MM.1S (cell line): ENCODE data around the gene SEPHS2.
A peak's percentile ranks its signal among the peaks of the same experiment; 100 is the strongest.

ENCODE experiments used
- DNase-seq: peaks from one replicate; pipeline ENCODE4 v3.0.0-alpha.2; 2015
- H2AFZ ChIP-seq: fragments of 300-600 bp; sonication (generic); 2 replicates; pipeline ENCODE4 v1.6.0; 2016; ENCODE audit warnings: antibody characterized with exemption, low read length
- H3F3A ChIP-seq: fragments of 300-600 bp; sonication (generic); 2 replicates; pipeline ENCODE4 v1.6.1; 2016; ENCODE audit warnings: mild to moderate bottlenecking, antibody characterized with exemption, low read length, moderate library complexity, mixed read lengths; ENCODE audit not compliant: insufficient read depth
- H3K27ac ChIP-seq: fragments of 300-600 bp; sonication (generic); 2 replicates; pipeline ENCODE4 v1.5.1; 2016; ENCODE audit warnings: mild to moderate bottlenecking, low read length
- H3K27me3 ChIP-seq: fragments of 300-600 bp; sonication (generic); replicated peaks from 2 replicates; pipeline ENCODE4 v1.6.0; 2016; ENCODE audit warnings: low read length; ENCODE audit not compliant: insufficient read depth
- H3K36me3 ChIP-seq: fragments of 300-600 bp; sonication (generic); replicated peaks from 2 replicates; pipeline ENCODE4 v1.6.1; 2016; ENCODE audit warnings: mild to moderate bottlenecking, low read length, mixed read lengths; ENCODE audit not compliant: insufficient read depth
- H3K4me1 ChIP-seq: fragments of 300-600 bp; sonication (generic); 2 replicates; pipeline ENCODE4 v1.6.1; 2016; ENCODE audit warnings: low read length, mixed read lengths
- H3K4me2 ChIP-seq: fragments of 300-600 bp; sonication (generic); 2 replicates; pipeline ENCODE4 v1.6.0; 2016; ENCODE audit warnings: low read depth, low read length
- H3K4me3 ChIP-seq: fragments of 300-600 bp; sonication (generic); 2 replicates; pipeline ENCODE4 v1.5.1; 2016; ENCODE audit warnings: low read length, mixed read lengths
- H3K79me2 ChIP-seq: fragments of 300-600 bp; sonication (generic); 2 replicates; pipeline ENCODE4 v1.6.1; 2016; ENCODE audit warnings: mixed run types, low read length, mixed read lengths
- H3K9ac ChIP-seq: fragments of 300-600 bp; sonication (generic); 2 replicates; pipeline ENCODE4 v1.6.1; 2016; ENCODE audit warnings: low read length, mixed read lengths
- H3K9me2 ChIP-seq: fragments of 300-600 bp; sonication (generic); replicated peaks from 2 replicates; pipeline ENCODE4 v1.6.1; 2016; ENCODE audit warnings: mild to moderate bottlenecking, low read length, mixed read lengths; ENCODE audit not compliant: insufficient read depth
- H3K9me3 ChIP-seq: fragments of 300-600 bp; sonication (generic); replicated peaks from 2 replicates; pipeline ENCODE4 v1.6.1; 2016; ENCODE audit warnings: mild to moderate bottlenecking, low read length, mixed read lengths; ENCODE audit not compliant: insufficient read depth
- H4K20me1 ChIP-seq: fragments of 300-600 bp; sonication (generic); 2 replicates; pipeline ENCODE4 v1.6.1; 2016; ENCODE audit warnings: mild to moderate bottlenecking, low read length, moderate library complexity, mixed read lengths; ENCODE audit not compliant: insufficient read depth
- EZH2 ChIP-seq: fragments of 300-600 bp; sonication (generic); optimal IDR thresholded peaks from 2 replicates; pipeline ENCODE3; 2017; ENCODE audit warnings: low read depth, mild to moderate bottlenecking, antibody characterized with exemption, low read length, mixed read lengths
- EZH2phosphoT487 ChIP-seq: fragments of 300-600 bp; sonication (generic); IDR thresholded peaks from 2 replicates; pipeline ENCODE4 v1.6.1; 2018; ENCODE audit warnings: antibody characterized with exemption, low read length
- TF ChIP-seq, protein P1 (sequence below): fragments of 300-600 bp; sonication (generic); IDR thresholded peaks from 2 replicates; pipeline ENCODE4 v1.5.1; 2016; ENCODE audit warnings: antibody characterized with exemption, low read length, mixed read lengths

Gene SEPHS2

DNA sequence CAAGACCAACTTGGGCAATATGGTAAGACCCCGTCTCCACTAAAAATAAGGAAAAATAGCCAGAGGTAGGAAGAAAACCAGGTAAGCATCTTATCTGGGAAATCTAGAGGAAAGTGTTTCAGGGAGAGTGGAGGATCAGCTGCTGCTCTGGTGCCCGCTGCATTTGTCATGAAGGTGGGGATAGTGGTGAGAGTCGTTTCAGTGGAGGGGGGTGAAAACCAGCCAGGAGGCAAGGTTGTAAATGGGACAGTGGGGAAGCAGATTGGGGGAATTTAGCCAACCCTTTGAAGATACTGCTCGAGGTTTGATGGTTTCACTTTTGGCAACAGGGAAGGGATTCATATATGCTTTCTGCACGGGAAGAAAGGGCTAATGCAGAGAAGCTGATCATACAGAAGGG, 24.7 kb downstream of the SEPHS2 start:
- Histone ChIP-seq H3K9ac (no peak overlapping the region), H2AFZ (no peak overlapping the region), H3K4me1 (peaks cover 19% of the 10 kb centered on the region), H4K20me1 (no peaks in the 10 kb centered on the region), H3K27me3 (no peaks in the 10 kb centered on the region), H3K79me2 (peaks cover 12% of the 10 kb centered on the region), H3K9me2 (no peaks in the 10 kb centered on the region), H3K4me3 (no peak overlapping the region), H3F3A (peaks cover 28% of the 10 kb centered on the region), H3K9me3 (no peaks in the 10 kb centered on the region), H3K36me3 (no peaks in the 10 kb centered on the region), H3K4me2 (no peak overlapping the region), H3K27ac (no peak overlapping the region)
- TF ChIP-seq, protein P1, sequence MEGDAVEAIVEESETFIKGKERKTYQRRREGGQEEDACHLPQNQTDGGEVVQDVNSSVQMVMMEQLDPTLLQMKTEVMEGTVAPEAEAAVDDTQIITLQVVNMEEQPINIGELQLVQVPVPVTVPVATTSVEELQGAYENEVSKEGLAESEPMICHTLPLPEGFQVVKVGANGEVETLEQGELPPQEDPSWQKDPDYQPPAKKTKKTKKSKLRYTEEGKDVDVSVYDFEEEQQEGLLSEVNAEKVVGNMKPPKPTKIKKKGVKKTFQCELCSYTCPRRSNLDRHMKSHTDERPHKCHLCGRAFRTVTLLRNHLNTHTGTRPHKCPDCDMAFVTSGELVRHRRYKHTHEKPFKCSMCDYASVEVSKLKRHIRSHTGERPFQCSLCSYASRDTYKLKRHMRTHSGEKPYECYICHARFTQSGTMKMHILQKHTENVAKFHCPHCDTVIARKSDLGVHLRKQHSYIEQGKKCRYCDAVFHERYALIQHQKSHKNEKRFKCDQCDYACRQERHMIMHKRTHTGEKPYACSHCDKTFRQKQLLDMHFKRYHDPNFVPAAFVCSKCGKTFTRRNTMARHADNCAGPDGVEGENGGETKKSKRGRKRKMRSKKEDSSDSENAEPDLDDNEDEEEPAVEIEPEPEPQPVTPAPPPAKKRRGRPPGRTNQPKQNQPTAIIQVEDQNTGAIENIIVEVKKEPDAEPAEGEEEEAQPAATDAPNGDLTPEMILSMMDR, result no peak
- no peak for TF ChIP-seq EZH2
- TF ChIP-seq EZH2phosphoT487, result no peak
- DNase-seq, result no peak

- Histone ChIP-seq H4K20me1 (no peaks in the 10 kb centered on the region), H2AFZ (peak overlapping the region; percentile 80), H3K79me2 (no peaks in the 10 kb centered on the region), H3K4me2 (peak overlapping the region; percentile 99), H3K36me3 (no peaks in the 10 kb centered on the region), H3K27me3 (no peaks in the 10 kb centered on the region), H3K9me2 (no peaks in the 10 kb centered on the region), H3F3A (peaks cover 33% of the 10 kb centered on the region), H3K9me3 (no peaks in the 10 kb centered on the region), H3K4me1 (peaks cover 26% of the 10 kb centered on the region), H3K27ac (peak overlapping the region; percentile 58; the same call in 1 of the 2 replicates), H3K9ac (peak overlapping the region; percentile 62), H3K4me3 (peak overlapping the region; percentile 69)
- TF ChIP-seq EZH2phosphoT487 (no peak), EZH2 (no peak)
- TF ChIP-seq, protein P1, result no peak; the same call in 1 of the 2 replicates
- DNase-seq, result no peak
These were observed 27.1 kb downstream of the SEPHS2 start for GRCh38 chr16:30418350-30419181.

- H3K79me2 ChIP-seq, result 0 out of 2 replicates have a peak, but pooled peaks cover 2% of the 10 kb centered on the region
- H2AFZ ChIP-seq, result peak overlapping the region; percentile 80
- H3K9ac ChIP-seq, result peak overlapping the region; percentile 62
- TF ChIP-seq, protein P1, result peak; percentile 30
- TF ChIP-seq EZH2phosphoT487 (no peak), EZH2 (no peak)
- 0 out of 2 replicates have a peak, but pooled peaks cover 4% of the 10 kb centered on the region for H3K36me3 ChIP-seq
- peaks cover 26% of the 10 kb centered on the region for H3K4me1 ChIP-seq
- peaks cover 33% of the 10 kb centered on the region for H3F3A ChIP-seq
- H4K20me1 ChIP-seq, result no peaks in the 10 kb centered on the region
- H3K4me3 ChIP-seq, result peak overlapping the region; percentile 69
- peak overlapping the region; percentile 58 for H3K27ac ChIP-seq
- no peaks in the 10 kb centered on the region for H3K27me3 ChIP-seq
- H3K9me2 ChIP-seq, result no peaks in the 10 kb centered on the region
- DNase-seq, result peak; percentile 98
- peak overlapping the region; percentile 99 for H3K4me2 ChIP-seq
- H3K9me3 ChIP-seq, result no peaks in the 10 kb centered on the region
These were observed 27.9 kb downstream of the SEPHS2 start for GRCh38 chr16:30417529-30418349.
